Measurements from ENCODE around the gene ZBTB40.

The ZBTB40 gene

GRCh38 chr1:22471078-22471477 is 19.4 kb downstream of the ZBTB40 start:
- H3K27ac ChIP-seq, result no peak overlapping the region
- TF ChIP-seq CTCF (conservative IDR thresholded peaks at IDR 0.05), result no peak

GRCh38 chr1:22471610-22472009 is 20.0 kb downstream of the ZBTB40 start:
- no peak for TF ChIP-seq CTCF (conservative IDR thresholded peaks at IDR 0.05)
- H3K27ac ChIP-seq, result no peak overlapping the region

GRCh38 chr1:22472596-22472995 is 20.9 kb downstream of the ZBTB40 start:
- H3K27ac ChIP-seq, result no peak overlapping the region
- no peak for TF ChIP-seq CTCF (conservative IDR thresholded peaks at IDR 0.05)

- no peak overlapping the region for H3K27ac ChIP-seq
- TF ChIP-seq CTCF (conservative IDR thresholded peaks at IDR 0.05), result no peak
Measured at GRCh38 chr1:22473952-22474351, 22.3 kb downstream of the ZBTB40 start.

GRCh38 chr1:22476566-22476965 is 24.9 kb downstream of the ZBTB40 start:
- no peak for TF ChIP-seq CTCF (conservative IDR thresholded peaks at IDR 0.05)
- H3K27ac ChIP-seq, result no peak overlapping the region

GRCh38 chr1:22483121-22483520 is 31.5 kb downstream of the ZBTB40 start:
- TF ChIP-seq CTCF (conservative IDR thresholded peaks at IDR 0.05), result no peak

GRCh38 chr1:22484706-22485345 is 33.2 kb downstream of the ZBTB40 start:
- TF ChIP-seq CTCF (conservative IDR thresholded peaks at IDR 0.05), result no peak
- no peak overlapping the region for H3K27ac ChIP-seq

More at GRCh38 chr1:22483121-22483520, 31.5 kb downstream of the ZBTB40 start:
- no peak overlapping the region for H3K27ac ChIP-seq
